ENCODE data around the gene NEDD4.

The NEDD4 gene

GRCh38 chr15:55834331-55834730 is 159.1 kb downstream of the NEDD4 start:
- DNase-seq (ENCODE audit: extremely low read depth, low read depth) = no peak
- H3K4me3 ChIP-seq (replicated peaks; ENCODE audit: low read depth, low read length) = no peak overlapping the region
- TF ChIP-seq CTCF (IDR thresholded peaks at IDR 0.05; ENCODE audit: low read depth, low read length, missing control alignments) = no peak

- TF ChIP-seq CTCF (IDR thresholded peaks at IDR 0.05; ENCODE audit: low read depth, low read length, missing control alignments) = no peak
- H3K4me3 ChIP-seq (replicated peaks; ENCODE audit: low read depth, low read length) = no peak overlapping the region
- DNase-seq (ENCODE audit: extremely low read depth, low read depth) = no peak
Observed at GRCh38 chr15:55829826-55830225, 163.6 kb downstream of the NEDD4 start.

GRCh38 chr15:55827955-55828354 is 165.5 kb downstream of the NEDD4 start:
- H3K4me3 ChIP-seq (replicated peaks; ENCODE audit: low read depth, low read length) = no peak overlapping the region
- no peak for TF ChIP-seq CTCF (IDR thresholded peaks at IDR 0.05; ENCODE audit: low read depth, low read length, missing control alignments)
- no peak for DNase-seq (ENCODE audit: extremely low read depth, low read depth)

- no peak overlapping the region for H3K4me3 ChIP-seq (replicated peaks; ENCODE audit: low read depth, low read length)
- DNase-seq (ENCODE audit: extremely low read depth, low read depth) = no peak
- TF ChIP-seq CTCF (IDR thresholded peaks at IDR 0.05; ENCODE audit: low read depth, low read length, missing control alignments) = no peak
Observed at GRCh38 chr15:55827204-55827603, 166.2 kb downstream of the NEDD4 start.

- no peak for DNase-seq (ENCODE audit: extremely low read depth, low read depth)
- H3K4me3 ChIP-seq (replicated peaks; ENCODE audit: low read depth, low read length) = no peak overlapping the region
- no peak for TF ChIP-seq CTCF (IDR thresholded peaks at IDR 0.05; ENCODE audit: low read depth, low read length, missing control alignments)
Observed at GRCh38 chr15:55824857-55825613, 168.4 kb downstream of the NEDD4 start.

GRCh38 chr15:55823699-55824340 is 169.6 kb downstream of the NEDD4 start:
- TF ChIP-seq CTCF (IDR thresholded peaks at IDR 0.05; ENCODE audit: low read depth, low read length, missing control alignments) = no peak
- no peak overlapping the region for H3K4me3 ChIP-seq (replicated peaks; ENCODE audit: low read depth, low read length)
- no peak for DNase-seq (ENCODE audit: extremely low read depth, low read depth)

All from HFF-Myc (cell line).